Measurements from ENCODE around the gene CREG1. TPM values are rescaled to one million over a fixed set of nuclear protein-coding genes. Genes with fewer than 3 reads are reported as not detected.
A peak's percentile ranks its signal among the peaks of the same experiment; 100 is the strongest.

Gene CREG1
- total RNA-seq, 5 donors from 2014 or later (not counting 1 experiment from before 2014, with no cell fraction given): 9.1 to 13.0 (median 10.9) TPM

DNA sequence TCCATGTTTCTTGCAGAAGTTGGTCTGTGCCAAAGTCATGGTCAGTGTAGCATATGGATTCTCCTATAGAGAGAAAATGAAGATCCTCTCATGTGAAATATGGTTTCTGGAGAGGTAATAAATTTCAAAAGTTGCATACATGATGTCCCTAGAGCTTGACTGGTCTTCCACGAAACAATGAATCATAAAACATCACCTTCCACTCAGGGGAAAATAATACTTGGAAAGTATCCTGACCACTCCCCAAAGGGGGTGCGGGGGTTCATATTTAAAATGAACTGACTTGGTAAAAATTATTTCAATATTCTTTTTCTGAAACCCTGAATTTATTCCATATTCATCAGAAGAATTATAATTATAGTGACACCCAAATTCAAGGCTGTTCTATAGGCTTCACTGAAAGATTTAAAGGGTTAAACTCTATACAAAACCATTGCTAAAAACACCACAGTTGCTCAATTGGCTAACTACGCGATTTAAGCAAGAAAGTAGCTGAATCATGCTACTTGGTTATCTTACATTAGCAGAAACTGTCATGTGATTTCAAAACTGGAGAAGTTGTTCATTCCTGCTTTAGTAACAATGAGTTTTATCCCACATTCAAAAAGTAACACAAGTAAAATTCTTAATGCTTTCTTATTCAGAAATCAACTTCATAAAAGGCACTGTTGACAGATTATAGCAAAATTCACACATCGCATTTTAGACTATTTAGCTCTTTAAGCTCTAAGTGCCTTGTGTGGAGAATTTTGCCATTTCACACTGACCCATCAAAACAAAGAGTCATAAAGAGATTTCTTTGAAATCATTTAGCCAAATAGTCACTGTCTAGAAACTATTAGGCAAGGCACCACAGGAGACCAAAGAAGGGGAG is 5.3 kb downstream of the CREG1 start:
- DNase-seq (no peak), ATAC-seq (replicated peaks in 1 of 4) (no peak)
- H3K27me3 ChIP-seq (replicated peaks in 1 of 2; ENCODE audit: control insufficient read depth in 2 of 2, extremely low read depth in 1 of 2, insufficient read depth in 2 of 2, low read length in 1 of 2): no peaks in the 10 kb centered on the region
- H3K27ac ChIP-seq (ENCODE audit: low read length): no peak overlapping the region
- Mint-ChIP-seq H3K4me1 (peaks cover 28 to 32% (median 29%) of the 10 kb centered on the region in 3 donors), H3K27me3 (no peaks in the 10 kb centered on the region), H3K9me3 (no peaks in the 10 kb centered on the region), H3K27ac (no peak overlapping the region), H3K4me3 (no peak overlapping the region), H3K36me3 (peaks cover 31% of the 10 kb centered on the region)
- ChIA-PET CTCF (interaction anchor here in 1 of 2 donors (0.6 to 1.2 kb wide), 3 partner anchors 33 to 482 kb away, joined by 3 read pairs; no protein-coding TSS in a partner anchor), POLR2A (interaction anchor here in 1 of 2 donors (0.6 kb wide), 1 partner anchor 9 kb away, joined by 3 read pairs; no protein-coding TSS in a partner anchor)
- peaks cover 0 to 13% of the 10 kb centered on the region in 2 donors for H3K36me3 ChIP-seq (ENCODE audit: control insufficient read depth in 2 of 2, extremely low read depth in 1 of 2, insufficient read depth in 1 of 2, low read length in 1 of 2)
- H3K9me3 ChIP-seq: no peaks in the 10 kb centered on the region
- H3K4me3 ChIP-seq (ENCODE audit: control insufficient read depth in 1 of 2, extremely low read depth in 1 of 2, low read length in 1 of 2): no peak overlapping the region
- peaks cover 0 to 12% of the 10 kb centered on the region in 2 experiments for H3K4me1 ChIP-seq (ENCODE audit: control insufficient read depth in 1 of 2, extremely low read depth in 1 of 2, insufficient read depth in 2 of 2, low read length in 2 of 2)
- WGBS (ENCODE audit: insufficient coverage): no CpG with 5 or more reads among the region's 5 CpGs

DNA sequence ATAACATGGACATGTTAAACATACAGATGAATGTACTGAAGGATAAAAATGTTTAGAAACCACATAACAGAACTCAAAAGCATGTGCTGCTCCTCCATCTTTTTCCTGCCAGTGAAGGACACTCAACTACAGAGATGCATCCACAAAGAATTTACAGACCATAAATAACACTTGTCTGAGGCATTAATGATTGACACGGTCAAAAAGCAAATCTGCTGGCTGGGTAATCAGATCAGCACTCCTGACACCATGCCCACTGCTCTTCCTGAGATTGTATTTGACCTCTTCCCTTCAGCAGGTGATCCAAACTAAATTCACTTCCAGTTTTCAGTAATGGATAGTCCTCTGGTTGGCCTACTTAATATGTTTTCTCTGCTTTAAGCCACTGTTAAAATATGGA is 6.6 kb downstream of the CREG1 start:
- Mint-ChIP-seq H3K4me3 (no peak overlapping the region), H3K36me3 (peaks cover 31% of the 10 kb centered on the region)

DNA sequence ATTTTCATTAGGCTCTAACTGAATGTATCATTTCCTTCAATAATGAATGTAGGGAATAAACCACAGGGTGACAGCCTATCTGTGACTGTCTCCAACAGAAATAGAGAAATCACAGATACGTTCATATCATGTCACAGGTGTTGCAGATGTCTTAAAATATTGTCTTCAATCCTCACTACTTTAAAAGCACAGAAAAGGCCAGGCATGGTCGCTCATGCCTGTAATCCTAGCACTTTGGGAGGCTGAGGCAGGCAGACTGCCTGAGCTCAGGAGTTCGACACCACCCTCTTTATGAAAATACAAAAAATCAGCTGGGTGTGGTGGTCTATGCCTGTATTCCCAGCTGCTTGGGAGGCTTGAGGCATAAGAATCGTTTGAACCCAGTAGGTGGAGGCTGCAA is 8.2 kb downstream of the CREG1 start:
- H3K27me3 ChIP-seq (replicated peaks in 1 of 2; ENCODE audit: control insufficient read depth in 2 of 2, extremely low read depth in 1 of 2, insufficient read depth in 2 of 2, low read length in 1 of 2): no peaks in the 10 kb centered on the region
- peaks cover 13 to 18% (median 13%) of the 10 kb centered on the region in 3 donors for H3K4me1 Mint-ChIP-seq
- H3K4me3 Mint-ChIP-seq: no peak overlapping the region
- peaks cover 31% of the 10 kb centered on the region for H3K36me3 Mint-ChIP-seq
- H3K27ac Mint-ChIP-seq: no peak overlapping the region
- H3K27me3 Mint-ChIP-seq: no peaks in the 10 kb centered on the region
- no peak overlapping the region for H3K4me3 ChIP-seq (ENCODE audit: control insufficient read depth in 1 of 2, extremely low read depth in 1 of 2, low read length in 1 of 2)
- H3K9me3 ChIP-seq: no peaks in the 10 kb centered on the region
- CTCF ChIA-PET: interaction anchor here in 1 of 2 donors (1.3 kb wide), 1 partner anchor 8 kb away, joined by 3 read pairs; the partner anchor contains the start of gene CREG1
- DNase-seq (no peak), ATAC-seq (replicated peaks in 1 of 4) (no peak)
- H3K4me1 ChIP-seq (ENCODE audit: control insufficient read depth in 1 of 2, extremely low read depth in 1 of 2, insufficient read depth in 2 of 2, low read length in 2 of 2): no peaks in the 10 kb centered on the region
- no peak overlapping the region for H3K27ac ChIP-seq (ENCODE audit: low read length)
- POLR2A ChIA-PET: no interaction called here
- peaks cover 0 to 17% of the 10 kb centered on the region in 2 donors for H3K36me3 ChIP-seq (ENCODE audit: control insufficient read depth in 2 of 2, extremely low read depth in 1 of 2, insufficient read depth in 1 of 2, low read length in 1 of 2)
- WGBS (ENCODE audit: insufficient coverage): 29% methylated on average over 1 of the region's 4 CpGs
- H3K9me3 Mint-ChIP-seq: no peaks in the 10 kb centered on the region

More for the DNA sequence above, 6.6 kb downstream of the CREG1 start:
- Mint-ChIP-seq H3K27ac (no peak overlapping the region), H3K9me3 (no peaks in the 10 kb centered on the region), H3K27me3 (no peaks in the 10 kb centered on the region), H3K4me1 (peaks cover 21 to 26% (median 23%) of the 10 kb centered on the region in 3 donors)
- H3K27ac ChIP-seq (ENCODE audit: low read length): no peak overlapping the region
- ChIA-PET POLR2A (interaction anchor here in 1 of 2 donors (0.6 to 0.8 kb wide), 3 partner anchors 38 to 598 kb away, joined by 3 to 5 read pairs (median 4); no protein-coding TSS in a partner anchor), CTCF (interaction anchor here in 1 of 2 donors (0.6 to 1.2 kb wide), 2 partner anchors 54 to 210 kb away, joined by 3 read pairs; no protein-coding TSS in a partner anchor)
- ATAC-seq (replicated peaks in 1 of 4): no peak
- H3K27me3 ChIP-seq (replicated peaks in 1 of 2; ENCODE audit: control insufficient read depth in 2 of 2, extremely low read depth in 1 of 2, insufficient read depth in 2 of 2, low read length in 1 of 2): no peaks in the 10 kb centered on the region
- H3K4me3 ChIP-seq (ENCODE audit: control insufficient read depth in 1 of 2, extremely low read depth in 1 of 2, low read length in 1 of 2): no peak overlapping the region
- WGBS (ENCODE audit: insufficient coverage): 89% methylated on average over 1 of the region's 1 CpG
- H3K9me3 ChIP-seq: no peaks in the 10 kb centered on the region
- DNase-seq: no peak
- peaks cover 0 to 17% of the 10 kb centered on the region in 2 donors for H3K36me3 ChIP-seq (ENCODE audit: control insufficient read depth in 2 of 2, extremely low read depth in 1 of 2, insufficient read depth in 1 of 2, low read length in 1 of 2)
- no peaks in the 10 kb centered on the region for H3K4me1 ChIP-seq (ENCODE audit: control insufficient read depth in 1 of 2, extremely low read depth in 1 of 2, insufficient read depth in 2 of 2, low read length in 2 of 2)

DNA sequence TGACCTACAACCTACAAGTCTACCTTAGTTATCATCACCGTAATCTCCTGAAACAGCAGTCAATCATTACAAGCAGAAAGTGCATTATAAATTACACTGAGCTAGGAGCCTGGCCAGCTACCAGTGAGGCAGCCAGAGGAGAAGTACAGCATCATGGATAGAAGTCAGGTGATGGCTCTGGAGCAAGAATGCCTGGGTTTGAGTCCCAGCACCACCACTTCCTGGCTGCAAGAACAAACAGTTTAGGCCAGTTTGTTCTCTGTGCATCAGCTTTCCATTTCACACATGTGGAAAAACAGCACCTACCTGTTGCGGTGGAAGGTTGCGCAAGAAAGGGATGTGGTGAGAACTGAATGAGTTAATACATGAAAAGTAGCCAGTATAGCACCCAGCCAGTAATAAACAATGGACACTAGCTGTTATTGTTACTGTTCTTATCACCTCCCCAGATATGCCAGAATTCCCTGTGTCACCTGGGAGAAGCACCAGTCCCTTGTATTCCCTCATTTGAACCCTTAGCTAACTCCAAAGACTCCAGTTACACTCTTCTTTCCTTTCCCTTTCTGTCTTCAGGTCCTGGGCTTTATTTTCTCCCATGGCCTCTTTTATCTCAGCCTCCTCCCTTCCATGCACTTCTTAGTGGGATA is 9.0 kb downstream of the CREG1 start:
- no peaks in the 10 kb centered on the region for H3K9me3 ChIP-seq
- no peak overlapping the region for H3K4me3 ChIP-seq (ENCODE audit: control insufficient read depth in 1 of 2, extremely low read depth in 1 of 2, low read length in 1 of 2)
- H3K4me1 ChIP-seq (ENCODE audit: control insufficient read depth in 1 of 2, extremely low read depth in 1 of 2, insufficient read depth in 2 of 2, low read length in 2 of 2): no peaks in the 10 kb centered on the region
- H3K27me3 ChIP-seq (replicated peaks in 1 of 2; ENCODE audit: control insufficient read depth in 2 of 2, extremely low read depth in 1 of 2, insufficient read depth in 2 of 2, low read length in 1 of 2): no peaks in the 10 kb centered on the region
- WGBS (ENCODE audit: insufficient coverage): no CpG with 5 or more reads among the region's 3 CpGs
- no peaks in the 10 kb centered on the region for H3K27me3 Mint-ChIP-seq
- no peaks in the 10 kb centered on the region for H3K9me3 Mint-ChIP-seq
- DNase-seq: no peak
- CTCF ChIA-PET: interaction anchor here (0.8 to 1.3 kb wide), 3 partner anchors 9 to 11 kb away, joined by 3 read pairs; partner anchors contain the start of gene CREG1 (in 1 of the 2)
- POLR2A ChIA-PET: interaction anchor here (0.6 to 0.7 kb wide), 3 partner anchors 9 to 229 kb away, joined by 3 to 6 read pairs (median 4); partner anchors contain the start of gene CREG1 (in 1 of the 2)
- peaks cover 31% of the 10 kb centered on the region for H3K36me3 Mint-ChIP-seq
- peak overlapping the region in 1 of 2 donors; percentile 31 for H3K27ac Mint-ChIP-seq
- H3K27ac ChIP-seq (ENCODE audit: low read length): no peak overlapping the region
- H3K4me3 Mint-ChIP-seq: no peak overlapping the region
- peaks cover 11 to 19% (median 13%) of the 10 kb centered on the region in 3 donors for H3K4me1 Mint-ChIP-seq
- peaks cover 0 to 17% of the 10 kb centered on the region in 2 donors for H3K36me3 ChIP-seq (ENCODE audit: control insufficient read depth in 2 of 2, extremely low read depth in 1 of 2, insufficient read depth in 1 of 2, low read length in 1 of 2)
- ATAC-seq (replicated peaks in 1 of 4): no peak

DNA sequence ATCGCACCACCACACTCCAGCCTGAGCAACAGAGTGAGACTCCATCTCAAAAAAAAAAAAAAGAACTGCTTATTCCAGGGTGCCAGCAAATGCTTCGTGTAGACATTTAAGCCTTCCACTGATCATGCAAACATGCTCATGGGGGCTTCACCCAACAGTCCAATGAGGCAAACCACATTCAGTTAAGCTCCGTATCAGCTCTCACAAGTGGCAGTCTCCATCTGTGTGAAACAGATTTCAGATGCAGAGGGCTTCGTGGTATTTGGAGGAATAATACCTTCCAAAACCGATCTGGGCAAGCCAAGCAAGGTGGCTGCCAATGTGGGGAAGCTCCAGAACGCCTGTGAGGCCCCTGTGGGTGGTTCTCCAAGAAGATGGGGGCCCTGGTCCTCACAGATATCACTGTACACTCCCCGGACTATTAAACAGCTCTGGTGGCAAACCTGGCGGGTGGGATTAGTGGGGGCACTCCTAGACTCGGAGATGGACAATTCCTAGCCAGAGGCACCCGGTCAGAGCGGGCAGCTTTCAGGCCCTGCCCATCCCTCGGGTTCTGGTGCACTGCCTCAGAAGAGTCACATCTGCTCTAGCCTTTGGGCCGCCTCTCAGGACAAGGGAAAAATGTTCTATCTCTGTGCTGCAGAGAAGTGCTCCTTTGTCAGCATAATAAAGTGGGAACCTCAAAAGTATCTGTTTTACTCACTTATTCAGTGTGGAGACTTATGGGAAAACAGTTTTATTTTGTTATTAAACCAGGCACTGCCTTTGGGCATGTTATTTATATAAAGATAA is 10.2 kb downstream of the CREG1 start:
- CTCF ChIA-PET: no interaction called here
- no peak overlapping the region for H3K4me3 Mint-ChIP-seq
- POLR2A ChIA-PET: interaction anchor here in 1 of 2 donors (0.5 kb wide), 1 partner anchor 138 kb away, joined by 3 read pairs; no protein-coding TSS in a partner anchor
- H3K36me3 Mint-ChIP-seq: peaks cover 31% of the 10 kb centered on the region
- Histone ChIP-seq H3K27me3 (replicated peaks in 1 of 2; ENCODE audit: control insufficient read depth in 2 of 2, extremely low read depth in 1 of 2, insufficient read depth in 2 of 2, low read length in 1 of 2) (no peaks in the 10 kb centered on the region), H3K4me3 (ENCODE audit: control insufficient read depth in 1 of 2, extremely low read depth in 1 of 2, low read length in 1 of 2) (no peak overlapping the region), H3K36me3 (ENCODE audit: control insufficient read depth in 2 of 2, extremely low read depth in 1 of 2, insufficient read depth in 1 of 2, low read length in 1 of 2) (peaks cover 0 to 17% of the 10 kb centered on the region in 2 donors), H3K27ac (ENCODE audit: low read length) (no peak overlapping the region), H3K4me1 (ENCODE audit: control insufficient read depth in 1 of 2, extremely low read depth in 1 of 2, insufficient read depth in 2 of 2, low read length in 2 of 2) (no peaks in the 10 kb centered on the region), H3K9me3 (no peaks in the 10 kb centered on the region)
- no peak overlapping the region for H3K27ac Mint-ChIP-seq
- WGBS (ENCODE audit: insufficient coverage): 88% methylated on average over 11 of the region's 13 CpGs
- ATAC-seq (replicated peaks in 1 of 4): no peak
- peaks cover 7 to 24% (median 10%) of the 10 kb centered on the region in 3 donors for H3K4me1 Mint-ChIP-seq
- no peak for DNase-seq
- no peaks in the 10 kb centered on the region for H3K27me3 Mint-ChIP-seq
- no peaks in the 10 kb centered on the region for H3K9me3 Mint-ChIP-seq
